PFSK-1 (cell line): ENCODE data around the gene RAE1.

Source experiments
- FOXP2 ChIP-seq: optimal IDR thresholded peaks from 2 replicates; pipeline ENCODE3; 2011; ENCODE audit warnings: borderline replicate concordance, control low read depth, inconsistent platforms; ENCODE audit not compliant: insufficient read depth; ENCODE audit errors: extremely low read length, extremely low read depth
- POLR2AphosphoS5 ChIP-seq: IDR thresholded peaks from 2 replicates; pipeline ENCODE4 v1.6.1; 2012; ENCODE audit warnings: low read depth, mild to moderate bottlenecking, control low read depth, low read length, moderate library complexity
- SIN3A ChIP-seq: IDR thresholded peaks from 2 replicates; pipeline ENCODE4 v1.6.1; 2012; ENCODE audit warnings: mild to moderate bottlenecking, low read length, moderate library complexity, borderline replicate concordance; ENCODE audit not compliant: insufficient read depth
- TAF1 ChIP-seq: IDR thresholded peaks from 2 replicates; pipeline ENCODE4 v1.6.1; 2012; ENCODE audit warnings: low read length, control low read depth, borderline replicate concordance; ENCODE audit not compliant: insufficient read depth
- TF ChIP-seq, protein P1 (sequence below), 2 experiments: IDR thresholded peaks; 2 replicates each; pipeline versions ENCODE4 v1.6.1 to v1.8.0; 2011 to 2012; ENCODE audit warnings: low read depth in 2 of 2, low read length in 2 of 2, control low read depth in 1 of 2, inconsistent platforms in 1 of 2, mild to moderate bottlenecking in 1 of 2, moderate library complexity in 1 of 2; ENCODE audit not compliant: insufficient read depth in 1 of 2

Gene RAE1

DNA sequence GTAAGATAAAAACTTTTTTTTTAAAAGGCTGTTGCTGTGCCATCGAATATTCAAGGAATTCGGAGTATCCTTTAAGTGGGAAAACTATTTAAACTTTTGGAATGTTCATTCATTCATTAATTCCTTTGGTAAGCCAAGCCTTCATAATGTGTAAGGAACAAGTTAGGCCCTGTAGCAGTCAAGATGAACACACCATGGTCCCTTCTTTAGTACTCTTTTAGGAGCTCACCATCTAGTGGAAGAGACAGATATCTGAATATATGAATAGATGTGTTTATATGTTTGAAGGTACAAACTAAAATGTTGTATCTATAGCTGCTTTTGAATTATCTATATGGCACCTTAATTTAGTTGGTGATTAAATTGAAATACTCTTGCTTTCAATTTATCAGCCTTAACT, 15.7 kb upstream of the RAE1 start:
- TF ChIP-seq, protein P1, sequence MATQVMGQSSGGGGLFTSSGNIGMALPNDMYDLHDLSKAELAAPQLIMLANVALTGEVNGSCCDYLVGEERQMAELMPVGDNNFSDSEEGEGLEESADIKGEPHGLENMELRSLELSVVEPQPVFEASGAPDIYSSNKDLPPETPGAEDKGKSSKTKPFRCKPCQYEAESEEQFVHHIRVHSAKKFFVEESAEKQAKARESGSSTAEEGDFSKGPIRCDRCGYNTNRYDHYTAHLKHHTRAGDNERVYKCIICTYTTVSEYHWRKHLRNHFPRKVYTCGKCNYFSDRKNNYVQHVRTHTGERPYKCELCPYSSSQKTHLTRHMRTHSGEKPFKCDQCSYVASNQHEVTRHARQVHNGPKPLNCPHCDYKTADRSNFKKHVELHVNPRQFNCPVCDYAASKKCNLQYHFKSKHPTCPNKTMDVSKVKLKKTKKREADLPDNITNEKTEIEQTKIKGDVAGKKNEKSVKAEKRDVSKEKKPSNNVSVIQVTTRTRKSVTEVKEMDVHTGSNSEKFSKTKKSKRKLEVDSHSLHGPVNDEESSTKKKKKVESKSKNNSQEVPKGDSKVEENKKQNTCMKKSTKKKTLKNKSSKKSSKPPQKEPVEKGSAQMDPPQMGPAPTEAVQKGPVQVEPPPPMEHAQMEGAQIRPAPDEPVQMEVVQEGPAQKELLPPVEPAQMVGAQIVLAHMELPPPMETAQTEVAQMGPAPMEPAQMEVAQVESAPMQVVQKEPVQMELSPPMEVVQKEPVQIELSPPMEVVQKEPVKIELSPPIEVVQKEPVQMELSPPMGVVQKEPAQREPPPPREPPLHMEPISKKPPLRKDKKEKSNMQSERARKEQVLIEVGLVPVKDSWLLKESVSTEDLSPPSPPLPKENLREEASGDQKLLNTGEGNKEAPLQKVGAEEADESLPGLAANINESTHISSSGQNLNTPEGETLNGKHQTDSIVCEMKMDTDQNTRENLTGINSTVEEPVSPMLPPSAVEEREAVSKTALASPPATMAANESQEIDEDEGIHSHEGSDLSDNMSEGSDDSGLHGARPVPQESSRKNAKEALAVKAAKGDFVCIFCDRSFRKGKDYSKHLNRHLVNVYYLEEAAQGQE (IDR thresholded peaks at IDR 0.05; ENCODE audit: insufficient read depth in 1 of 2, low read depth in 2 of 2, low read length in 2 of 2), result no peak
- TF ChIP-seq SIN3A (no peak), FOXP2 (no peak), POLR2AphosphoS5 (no peak), TAF1 (no peak)

DNA sequence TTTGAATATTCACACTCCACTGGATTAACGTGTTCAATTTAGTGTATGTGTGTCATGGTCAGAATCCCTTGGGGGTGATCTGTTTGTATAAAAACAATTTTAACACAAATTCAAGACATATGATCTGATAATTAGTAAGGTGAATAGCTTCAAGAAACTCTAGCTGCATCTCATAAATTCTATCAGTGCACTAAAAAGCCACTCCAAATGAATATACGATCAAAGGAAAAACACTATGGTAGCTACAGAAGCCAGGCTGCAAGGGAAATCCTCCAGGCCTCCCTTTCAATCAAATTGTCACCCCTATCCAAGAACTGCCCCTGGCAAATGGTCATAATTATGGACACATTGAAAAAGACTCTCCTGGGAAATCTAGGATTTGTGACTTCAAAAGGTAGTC, 9.4 kb upstream of the RAE1 start:
- TF ChIP-seq FOXP2, result no peak
- TF ChIP-seq TAF1, result no peak
- no peak for TF ChIP-seq SIN3A
- no peak for TF ChIP-seq POLR2AphosphoS5
- TF ChIP-seq, protein P1 (IDR thresholded peaks at IDR 0.05; ENCODE audit: insufficient read depth in 1 of 2, low read depth in 2 of 2, low read length in 2 of 2), result no peak

DNA sequence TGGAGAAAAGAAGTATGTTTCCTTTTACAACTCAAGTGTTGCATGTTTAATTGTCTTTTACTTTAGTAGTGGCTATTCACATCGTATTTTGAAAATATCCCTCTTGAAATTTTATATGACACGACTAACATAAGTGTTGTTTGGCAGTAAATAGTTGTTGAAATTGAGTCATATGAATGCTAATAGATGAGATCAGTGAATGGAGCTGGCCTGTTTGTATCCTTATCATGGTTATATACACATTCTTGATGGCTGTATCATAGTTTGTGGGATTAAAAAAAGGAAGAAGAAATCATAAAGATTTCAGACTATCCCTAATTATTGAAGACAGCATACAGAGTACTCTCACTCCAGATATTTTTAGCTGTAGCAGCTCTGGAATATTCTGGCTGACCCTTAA, 8.2 kb upstream of the RAE1 start:
- TF ChIP-seq TAF1, result no peak
- no peak for TF ChIP-seq FOXP2
- TF ChIP-seq, protein P1 (IDR thresholded peaks at IDR 0.05; ENCODE audit: insufficient read depth in 1 of 2, low read depth in 2 of 2, low read length in 2 of 2), result no peak
- TF ChIP-seq SIN3A, result no peak
- TF ChIP-seq POLR2AphosphoS5, result no peak

DNA sequence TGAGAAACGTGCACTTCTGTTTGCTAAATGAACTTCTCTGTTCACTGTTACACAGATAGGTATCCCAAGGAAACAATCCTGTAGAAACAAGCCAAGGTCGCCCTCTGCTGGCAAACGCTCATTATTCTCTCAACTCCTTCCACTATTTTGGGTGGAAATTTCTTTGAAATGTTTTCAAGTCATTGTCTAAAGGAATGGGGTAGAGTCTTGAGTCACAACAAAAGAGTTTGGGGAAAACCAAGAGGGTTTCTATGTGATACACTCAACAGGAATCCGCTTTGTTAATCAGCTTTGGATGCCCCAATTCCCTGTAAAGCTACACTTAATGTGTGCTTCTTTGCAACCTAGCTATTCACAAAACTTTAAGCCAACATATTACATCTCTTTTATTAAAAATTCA, 4.6 kb upstream of the RAE1 start:
- TF ChIP-seq TAF1 (no peak), POLR2AphosphoS5 (no peak), FOXP2 (no peak), SIN3A (no peak)
- TF ChIP-seq, protein P1 (IDR thresholded peaks at IDR 0.05; ENCODE audit: insufficient read depth in 1 of 2, low read depth in 2 of 2, low read length in 2 of 2), result no peak

DNA sequence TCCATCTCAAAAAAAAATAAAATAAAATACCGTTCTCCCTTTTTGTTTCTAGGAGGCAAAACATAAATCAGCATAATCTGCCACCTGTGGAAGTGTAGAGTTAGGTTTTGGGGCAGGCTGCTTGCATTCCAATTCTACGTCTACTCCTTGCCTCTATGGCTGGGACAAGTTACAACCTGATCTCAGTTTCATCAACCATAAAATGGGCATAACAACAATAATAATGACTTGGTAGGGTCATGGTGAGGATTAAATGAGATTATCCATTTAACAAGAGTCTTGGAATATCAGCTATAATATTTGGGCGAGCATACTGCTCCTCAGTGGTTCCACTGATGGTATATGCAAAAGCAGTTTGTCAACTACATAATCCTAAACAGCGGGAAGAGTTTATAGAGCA, 3.7 kb upstream of the RAE1 start:
- TF ChIP-seq, protein P1 (IDR thresholded peaks at IDR 0.05; ENCODE audit: insufficient read depth in 1 of 2, low read depth in 2 of 2, low read length in 2 of 2), result no peak
- no peak for TF ChIP-seq SIN3A
